Skeletal muscle tissue (tissue), 4 donors: ENCODE results near the gene AAMP. TPM values are rescaled to one million over a fixed set of nuclear protein-coding genes. Genes with fewer than 3 reads are reported as not detected.
A peak's percentile ranks its signal among the peaks of the same experiment; 100 is the strongest.

ENCODE experiments used
- H3K27ac ChIP-seq: one replicate; pipeline ENCODE4 v1.7.0; 2013; ENCODE audit warnings: mild to moderate bottlenecking, low read depth, low read length, inconsistent platforms
- H3K27me3 ChIP-seq, 3 donors: one replicate each; pipeline ENCODE4 v1.7.0; 2013; ENCODE audit warnings: low read length in 3 of 3; ENCODE audit not compliant: control insufficient read depth in 3 of 3, insufficient read depth in 3 of 3
- H3K36me3 ChIP-seq, 3 donors: one replicate each; pipeline ENCODE4 v1.7.0; 2013; ENCODE audit warnings: low read length in 3 of 3; ENCODE audit not compliant: control insufficient read depth in 3 of 3, insufficient read depth in 3 of 3
- H3K4me1 ChIP-seq, 3 donors: one replicate each; pipeline ENCODE4 v1.7.0; 2013; ENCODE audit warnings: low read length in 3 of 3, mild to moderate bottlenecking in 3 of 3; ENCODE audit not compliant: control insufficient read depth in 3 of 3, insufficient read depth in 3 of 3
- H3K4me3 ChIP-seq, 3 donors: one replicate each; pipeline ENCODE4 v1.7.0; 2013; ENCODE audit warnings: low read length in 3 of 3
- H3K9ac ChIP-seq, 3 donors: one replicate each; pipeline ENCODE4 v1.7.0; 2013; ENCODE audit warnings: low read length in 3 of 3, mild to moderate bottlenecking in 3 of 3, moderate library complexity in 2 of 3, low read depth in 1 of 3
- H3K9me3 ChIP-seq, 3 donors: one replicate each; pipeline ENCODE4 v1.7.0; 2013; ENCODE audit warnings: low read length in 3 of 3; ENCODE audit not compliant: control insufficient read depth in 3 of 3
- total RNA-seq: library from RNA; depleted of rRNA; stranded (reverse); fragments of >200 nt; gene quantifications from one replicate; pipeline ENCODE4 v1.2.3, GENCODE V29; 2014
- donor health status: Osteomylitis.

AAMP gene
- total RNA-seq, 1 donor from 2014 or later: 121 TPM

DNA sequence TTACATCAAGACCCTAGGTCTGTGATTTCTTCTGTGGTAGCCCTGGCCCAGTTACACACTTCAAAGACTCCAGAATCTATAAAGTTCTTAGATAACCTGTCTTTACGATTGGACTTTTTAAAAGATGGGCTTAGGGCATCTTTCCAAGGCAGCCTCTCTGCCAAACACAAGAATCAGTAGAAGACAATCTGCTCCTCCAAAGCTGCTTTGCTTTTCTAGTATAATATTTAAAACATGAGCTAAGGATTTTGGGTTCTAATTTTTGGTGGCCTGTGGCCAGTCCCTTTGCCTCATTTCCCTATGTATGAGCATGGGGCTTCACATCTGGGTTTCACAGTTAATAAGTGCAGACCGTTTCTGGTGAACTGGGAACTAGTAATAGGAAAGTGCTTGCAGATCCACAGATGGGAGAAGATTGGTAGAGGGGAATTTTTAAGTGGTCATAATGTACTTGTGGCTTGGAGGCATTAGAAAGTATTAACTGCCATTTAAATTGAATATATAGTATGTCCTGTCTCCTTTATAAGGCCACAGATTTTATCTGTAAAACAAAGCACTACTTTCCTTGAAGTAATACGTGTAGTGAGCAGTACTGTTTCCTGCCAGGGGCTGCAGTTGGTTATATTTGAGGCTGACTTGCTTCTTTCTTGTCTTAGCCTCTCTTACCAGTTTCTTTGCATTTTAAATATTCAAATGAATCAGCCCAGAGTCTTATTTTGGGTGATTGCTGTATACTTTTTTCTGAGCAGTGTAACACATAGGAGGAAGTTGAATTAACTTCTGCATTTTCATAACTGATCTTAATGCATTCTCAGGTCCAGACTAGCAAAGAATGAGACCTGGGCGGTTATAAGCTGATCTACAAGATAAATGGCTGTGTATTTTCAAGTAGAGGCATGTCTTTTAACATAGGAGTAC is 51.4 kb downstream of the AAMP start:
- Histone ChIP-seq H3K36me3 (peaks cover 0 to 2% (median 0%) of the 10 kb centered on the region in 3 donors), H3K27me3 (no peaks in the 10 kb centered on the region), H3K27ac (peak overlapping the region; percentile 94), H3K9ac (peak overlapping the region; percentile 90 to 96 (median 93)), H3K9me3 (no peaks in the 10 kb centered on the region), H3K4me1 (peaks cover 61 to 68% (median 62%) of the 10 kb centered on the region in 3 donors), H3K4me3 (peak overlapping the region; percentile 88 to 96 (median 91))

DNA sequence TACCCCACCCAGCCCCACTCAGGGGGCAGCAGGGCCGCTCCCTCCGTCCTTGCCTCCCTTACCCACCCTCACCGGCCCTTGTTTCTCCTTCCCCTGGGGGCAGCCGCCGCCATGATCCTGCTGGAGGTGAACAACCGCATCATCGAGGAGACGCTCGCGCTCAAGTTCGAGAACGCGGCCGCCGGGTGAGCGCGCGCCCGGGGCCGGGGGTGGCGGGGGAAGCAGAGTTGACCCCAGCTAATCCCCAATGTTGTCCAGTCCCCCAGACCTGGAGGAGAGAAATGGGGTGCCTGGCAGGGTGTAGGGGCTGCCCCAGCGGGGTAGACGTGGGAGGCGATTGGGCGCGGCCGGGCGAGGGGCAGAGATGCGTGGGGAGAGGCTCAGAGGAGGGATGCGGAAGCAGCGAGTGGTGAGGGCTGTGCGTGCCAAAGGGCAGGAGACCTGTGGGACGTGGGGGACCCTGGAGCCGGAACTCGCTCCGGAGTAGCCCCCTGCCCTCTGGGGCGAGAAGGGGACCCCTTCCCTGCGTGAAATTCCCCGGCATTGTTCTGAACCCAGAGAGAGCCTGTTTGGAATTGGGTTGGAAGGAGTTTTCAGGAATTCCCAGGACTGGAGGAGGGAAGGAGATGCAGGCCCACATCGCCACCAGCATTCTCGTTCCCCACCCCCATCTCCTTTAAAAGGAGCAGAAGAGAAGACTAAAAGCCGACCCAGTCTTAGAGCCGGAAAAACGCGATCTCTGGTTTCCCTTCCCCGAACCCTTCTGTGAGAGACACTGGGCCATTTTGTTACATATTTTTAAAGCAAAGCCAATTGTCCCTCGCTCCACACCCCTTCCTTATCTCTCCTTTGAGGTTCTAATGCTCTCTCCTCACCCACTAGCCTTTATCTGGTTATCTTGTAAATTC is 52.3 kb downstream of the AAMP start:
- H3K27me3 ChIP-seq: no peaks in the 10 kb centered on the region
- peak overlapping the region; percentile 88 to 96 (median 91) for H3K4me3 ChIP-seq
- peaks cover 53 to 59% (median 53%) of the 10 kb centered on the region in 3 donors for H3K4me1 ChIP-seq
- peak overlapping the region; percentile 90 to 96 (median 93) for H3K9ac ChIP-seq
- peaks cover 0 to 2% (median 0%) of the 10 kb centered on the region in 3 donors for H3K36me3 ChIP-seq
- H3K27ac ChIP-seq: peak overlapping the region; percentile 94
- H3K9me3 ChIP-seq: no peaks in the 10 kb centered on the region

DNA sequence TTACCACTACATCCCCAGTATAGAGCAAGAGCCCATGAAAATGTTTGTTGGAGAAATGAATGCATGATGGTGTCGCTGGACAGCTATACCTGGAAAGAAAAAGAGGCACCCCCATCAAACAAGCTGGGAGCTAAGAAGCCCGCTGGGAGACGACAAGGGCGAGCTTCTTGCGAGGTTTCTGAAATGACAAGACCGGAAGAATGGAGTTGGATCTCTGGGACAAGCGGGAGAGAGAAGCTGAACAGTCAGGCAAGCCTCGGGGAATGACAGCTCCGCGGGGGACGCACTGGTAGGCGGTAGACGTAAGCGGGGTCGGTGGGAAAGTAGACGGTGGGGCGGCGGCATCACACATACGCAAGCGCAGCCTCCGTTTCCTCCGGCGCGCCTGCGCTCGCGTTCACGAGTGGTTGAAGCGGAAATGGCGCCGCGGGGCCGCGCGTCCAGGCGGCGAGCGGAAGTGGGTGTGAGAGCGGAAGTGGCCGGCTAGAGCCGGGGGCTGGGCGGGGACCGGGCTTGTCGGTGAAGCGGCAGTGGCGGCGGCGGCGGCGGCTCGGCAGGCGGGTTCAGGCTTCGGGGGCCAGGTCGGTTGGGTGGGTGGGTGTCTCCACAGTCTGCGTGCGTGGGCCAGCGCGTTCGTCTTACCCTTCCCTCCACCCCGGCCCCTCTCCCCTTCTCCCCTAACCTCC is 53.1 kb downstream of the AAMP start, which contains the start of gene ARPC2:
ARPC2 (plus strand) TSS at position 516 of the 686 bp plus-strand sequence. CDS start 282 bp downstream, outside the sequence.
- peaks cover 0 to 2% (median 0%) of the 10 kb centered on the region in 3 donors for H3K36me3 ChIP-seq
- peak within 1 kb of the TSS; percentile 91 to 96 (median 92) for H3K4me3 ChIP-seq
- H3K4me1 ChIP-seq: peaks cover 45 to 52% (median 45%) of the 10 kb centered on the region in 3 donors
- H3K27me3 ChIP-seq: no peaks in the 10 kb centered on the region
- peak within 1 kb of the TSS; percentile 98 for H3K27ac ChIP-seq
- no peaks in the 10 kb centered on the region for H3K9me3 ChIP-seq
- H3K9ac ChIP-seq: peak within 1 kb of the TSS; percentile 90 to 97 (median 96)

DNA sequence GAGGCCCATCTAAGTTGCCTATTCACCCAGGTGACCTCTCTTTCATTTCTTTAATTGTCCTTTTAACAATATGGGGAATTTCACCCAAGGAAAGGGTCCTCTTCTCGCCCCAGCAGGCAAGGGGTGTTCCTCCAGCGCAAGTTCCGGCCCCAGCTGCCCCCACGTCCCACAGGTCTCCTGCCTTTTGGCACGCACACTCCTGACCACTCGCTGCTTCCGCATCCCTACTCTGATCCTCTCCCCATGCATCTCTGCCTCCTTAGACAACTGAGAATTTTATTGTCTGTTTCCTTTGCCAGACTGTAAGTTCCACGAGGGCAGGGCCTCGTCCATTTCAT is 53.6 kb downstream of the AAMP start:
- Histone ChIP-seq H3K9me3 (no peaks in the 10 kb centered on the region), H3K36me3 (peaks cover 0 to 2% (median 0%) of the 10 kb centered on the region in 3 donors), H3K4me3 (peak overlapping the region; percentile 79 to 96 (median 92)), H3K27ac (peak overlapping the region; percentile 98), H3K9ac (peak overlapping the region; percentile 83 to 97 (median 96)), H3K27me3 (no peaks in the 10 kb centered on the region), H3K4me1 (peaks cover 40 to 47% (median 40%) of the 10 kb centered on the region in 3 donors)

Other genes starting within 250 kb of the AAMP start
- not detected for gene RUFY4, start 200.9 kb downstream of the AAMP start, total RNA-seq
- under 0.01 TPM for gene CXCR2, start 144.1 kb downstream of the AAMP start, total RNA-seq
- 0.52 TPM for gene CXCR1, start 103.2 kb downstream of the AAMP start, total RNA-seq
- gene ARPC2, start 52.9 kb downstream of the AAMP start, total RNA-seq: 172 TPM
- 1.0 TPM for gene GPBAR1, start 9.1 kb downstream of the AAMP start, total RNA-seq
- 39.1 TPM for gene PNKD, start 382 bp upstream of the AAMP start, total RNA-seq
- gene TMBIM1, start 22.4 kb upstream of the AAMP start, total RNA-seq: 109 TPM
- not detected for gene CATIP, start 86.7 kb upstream of the AAMP start, total RNA-seq
- gene SLC11A1, start 112.1 kb upstream of the AAMP start, total RNA-seq: 1.0 TPM
- 44.4 TPM for gene CTDSP1, start 129.7 kb upstream of the AAMP start, total RNA-seq
- not detected for gene VIL1, start 149.0 kb upstream of the AAMP start, total RNA-seq